ENCODE results near the gene APCDD1L.

Gene APCDD1L

DNA sequence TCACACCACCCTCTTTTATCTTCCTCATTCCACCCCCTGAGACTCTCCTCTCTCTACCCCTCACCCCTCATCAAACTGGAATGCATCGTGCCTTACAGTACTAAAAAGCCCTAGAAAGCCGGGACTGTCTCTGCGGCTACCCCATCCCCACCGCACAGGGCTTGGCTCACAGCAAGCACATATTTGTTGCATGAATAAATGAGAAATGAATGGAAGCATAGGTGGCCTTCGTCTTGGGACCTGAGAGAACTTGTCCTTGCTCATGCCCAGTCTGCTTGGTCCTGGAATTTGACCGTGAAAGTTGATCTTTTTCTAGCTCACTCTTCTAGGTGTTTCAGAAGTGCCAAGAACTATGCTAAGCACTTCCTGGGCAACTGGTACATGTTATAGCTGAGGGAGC, 53.3 kb downstream of the APCDD1L start:
- no peak for DNase-seq

DNA sequence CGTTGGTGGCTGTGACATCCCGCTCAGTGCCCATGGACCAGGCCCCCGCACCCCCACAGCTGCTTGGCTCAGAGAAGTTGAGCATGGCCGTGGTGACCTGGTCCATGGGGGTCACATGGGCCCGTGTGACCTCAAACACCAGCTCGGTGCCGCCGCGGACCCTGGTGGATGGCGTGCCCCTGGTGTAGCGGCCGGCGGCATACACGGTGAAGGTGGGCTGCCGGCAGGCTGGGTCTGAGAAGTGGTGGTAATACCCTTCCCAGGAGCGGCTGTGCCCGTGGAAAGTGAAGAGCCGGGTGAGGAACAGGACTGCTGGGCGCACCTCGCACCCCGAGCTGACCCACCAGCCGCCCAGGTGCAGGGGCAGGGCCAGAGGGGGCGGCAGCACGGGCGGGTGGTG, 54.1 kb downstream of the APCDD1L start:
- DNase-seq, result no peak

DNA sequence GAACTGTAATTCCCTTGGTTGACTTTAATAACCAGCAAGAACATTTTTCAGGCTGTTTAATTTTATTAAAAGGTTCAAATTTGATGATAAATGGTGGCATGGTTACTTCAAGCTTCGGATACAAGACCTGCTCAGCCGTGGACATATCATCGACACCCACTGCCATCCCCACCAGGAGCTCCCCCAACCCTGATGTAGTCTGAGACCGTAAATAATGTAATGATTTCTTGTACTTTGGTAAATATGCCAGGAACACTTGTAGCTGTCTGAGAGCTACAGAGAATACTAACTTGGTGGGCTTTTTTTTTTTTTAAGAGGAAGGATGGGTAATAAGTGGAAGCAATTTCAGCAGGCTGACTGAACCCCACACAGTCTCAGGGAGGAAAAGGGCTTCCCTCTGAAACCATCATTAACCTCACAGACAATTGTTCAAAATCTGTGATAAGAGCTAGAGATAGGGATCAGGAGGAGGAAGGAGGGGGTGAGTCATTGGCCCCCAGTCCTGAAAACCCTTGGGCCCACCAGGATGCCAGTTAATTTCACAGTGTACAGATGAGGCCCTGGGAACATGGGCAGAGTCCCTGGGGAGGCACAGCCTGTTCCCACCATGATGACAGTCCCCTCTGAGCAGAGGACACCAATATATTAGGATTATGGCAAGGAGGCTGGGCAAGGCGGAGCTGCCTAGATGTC, 56.0 kb downstream of the APCDD1L start:
- DNase-seq, result no peak

DNA sequence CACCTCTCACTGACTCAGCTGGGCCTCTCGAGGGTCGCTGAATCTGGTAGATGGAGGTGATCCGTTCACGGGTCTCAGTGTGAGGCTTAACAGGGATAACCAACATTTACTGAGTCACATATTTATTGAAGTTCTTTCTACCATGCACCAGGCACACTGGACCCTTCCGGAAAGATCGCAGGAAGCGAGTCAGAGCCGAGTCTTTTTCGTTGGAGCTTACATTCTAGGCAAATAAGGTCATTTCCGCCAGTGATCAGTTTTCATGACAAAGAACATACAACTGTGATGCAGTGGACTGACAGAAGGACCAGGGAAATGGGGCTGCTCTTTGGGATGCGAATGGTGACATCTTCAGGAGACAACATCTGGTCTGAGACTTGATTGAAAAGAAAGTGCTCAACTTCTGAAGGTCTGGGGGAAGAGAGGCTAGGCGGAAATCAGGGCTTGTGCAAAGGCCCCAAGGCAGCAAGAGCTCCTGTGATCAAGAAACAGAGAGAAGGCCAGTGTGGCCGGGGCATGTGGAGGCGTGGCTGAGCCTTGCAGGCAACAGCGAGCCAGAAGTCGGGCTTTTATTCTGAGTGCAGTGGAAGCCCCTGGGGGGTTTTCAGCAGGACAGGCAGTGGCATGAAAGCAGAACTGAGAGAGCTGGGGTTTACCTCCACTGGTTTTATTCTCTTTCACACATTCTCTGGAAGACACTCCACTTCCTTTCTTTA, 56.7 kb downstream of the APCDD1L start:
- DNase-seq, result no peak

DNA sequence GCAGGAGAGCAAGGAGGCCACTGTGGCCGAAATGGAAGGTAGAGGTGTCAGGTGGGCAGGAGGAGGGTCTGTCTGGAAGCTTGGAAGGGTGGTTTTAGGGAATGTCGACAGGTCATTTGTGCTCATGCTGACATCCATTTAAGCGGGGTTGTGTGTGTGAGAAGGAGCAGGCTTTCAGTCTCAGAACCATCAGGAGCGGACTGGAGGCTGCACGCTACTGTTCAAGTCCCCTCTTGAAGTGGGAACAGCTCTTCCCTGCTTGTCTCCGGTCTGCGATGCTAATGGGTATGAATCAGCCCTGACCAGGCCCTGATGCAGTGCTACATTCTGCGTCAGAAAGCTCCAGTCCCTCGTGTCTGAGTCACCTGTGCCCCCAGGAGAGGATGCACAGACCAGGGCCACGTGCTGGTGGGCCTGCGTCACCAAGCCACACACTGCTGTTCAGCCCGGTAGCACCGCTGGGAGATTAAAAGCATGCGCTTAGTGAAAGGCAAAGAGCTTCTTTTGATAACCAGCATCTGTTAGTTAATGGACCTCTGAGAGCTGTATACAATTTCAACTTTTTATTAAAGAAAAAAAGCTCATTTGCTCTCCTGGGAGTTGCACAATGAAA, 58.0 kb downstream of the APCDD1L start:
- no peak for DNase-seq

DNA sequence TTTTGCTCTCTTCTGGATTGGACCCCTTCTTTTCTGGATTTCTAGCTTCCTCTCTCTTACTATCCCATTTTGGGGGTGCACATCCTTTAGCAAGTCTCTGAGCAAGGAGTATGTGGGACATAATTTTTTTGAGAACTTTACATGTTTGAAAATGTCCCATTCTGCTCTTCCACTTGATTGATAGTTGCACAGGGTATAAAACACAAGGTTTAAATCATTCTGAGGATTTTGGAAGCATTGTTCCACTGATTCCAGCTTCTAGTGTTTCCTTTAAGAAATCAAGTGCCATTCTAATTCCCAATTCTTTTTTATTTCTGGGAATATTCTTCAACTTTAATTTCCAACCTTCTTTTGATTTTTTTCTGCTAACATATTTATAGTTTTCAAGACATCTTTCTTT, 60.7 kb downstream of the APCDD1L start:
- no peak for DNase-seq

DNA sequence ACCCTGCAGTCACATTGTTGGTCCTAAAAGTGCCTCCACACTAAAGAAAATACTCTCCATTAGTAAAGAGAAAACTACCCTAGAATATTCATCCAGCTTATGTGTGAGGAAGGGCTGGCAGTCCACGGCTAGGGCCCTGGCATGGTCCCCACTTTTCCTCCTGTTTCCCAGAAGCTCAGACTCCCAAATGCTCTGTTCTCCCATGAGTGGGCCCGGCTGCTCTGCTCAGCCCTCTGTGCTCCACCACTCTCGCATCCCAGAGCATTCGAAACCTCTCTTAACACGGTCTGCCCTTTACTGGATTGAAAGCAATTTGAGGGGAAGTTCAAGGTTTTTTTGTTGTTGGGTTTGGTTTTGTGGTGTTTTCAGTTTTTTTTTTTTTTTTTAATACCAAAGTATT, 61.8 kb downstream of the APCDD1L start:
- no peak for DNase-seq

DNA sequence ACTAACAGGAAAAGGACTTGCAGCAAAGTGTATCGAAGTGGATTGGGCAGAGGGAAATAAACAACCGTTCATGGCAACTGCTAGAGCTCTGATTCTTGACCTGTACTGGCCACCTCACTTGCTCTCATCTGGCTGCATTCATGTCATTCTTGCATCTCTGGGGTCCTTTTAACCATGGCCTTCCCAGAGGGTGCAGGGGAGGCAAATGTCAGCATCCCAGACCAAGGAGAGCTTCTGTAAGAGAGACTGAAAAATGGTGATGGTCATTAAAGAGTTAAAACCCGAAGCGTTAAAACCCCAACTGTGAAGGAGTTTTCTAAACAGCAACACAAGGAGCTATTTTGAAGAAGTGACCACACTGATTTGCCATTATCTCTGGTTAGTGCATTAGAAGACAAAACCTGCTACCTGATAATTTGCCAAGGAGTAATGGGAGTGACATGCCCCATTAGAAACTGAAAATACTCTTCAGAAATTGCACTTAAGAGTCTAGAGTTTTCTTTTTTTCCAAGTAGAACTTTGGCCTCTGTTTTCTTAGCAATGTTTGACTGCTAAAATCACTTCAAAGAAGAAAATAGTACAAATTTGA, 62.4 kb downstream of the APCDD1L start:
- DNase-seq, result no peak

DNA sequence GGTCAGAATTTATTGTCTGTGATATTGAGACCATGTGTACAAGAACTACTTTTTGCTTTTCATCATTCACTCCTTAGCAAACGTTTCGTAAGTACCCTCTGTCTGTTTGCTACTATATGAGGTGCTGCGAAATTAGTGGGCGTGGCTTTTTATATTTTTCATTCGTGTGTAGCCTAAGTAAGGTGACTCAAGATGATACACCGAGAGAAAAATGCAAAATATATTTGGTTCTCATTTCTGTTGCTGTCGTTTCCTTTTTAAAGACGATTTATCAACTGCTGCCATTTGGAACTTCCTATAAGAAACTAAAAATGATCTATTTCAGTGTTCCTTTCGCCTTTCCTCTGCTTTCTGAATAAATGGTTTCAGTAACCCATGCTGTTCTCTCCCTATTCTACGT, 64.9 kb downstream of the APCDD1L start:
- no peak for DNase-seq

DNA sequence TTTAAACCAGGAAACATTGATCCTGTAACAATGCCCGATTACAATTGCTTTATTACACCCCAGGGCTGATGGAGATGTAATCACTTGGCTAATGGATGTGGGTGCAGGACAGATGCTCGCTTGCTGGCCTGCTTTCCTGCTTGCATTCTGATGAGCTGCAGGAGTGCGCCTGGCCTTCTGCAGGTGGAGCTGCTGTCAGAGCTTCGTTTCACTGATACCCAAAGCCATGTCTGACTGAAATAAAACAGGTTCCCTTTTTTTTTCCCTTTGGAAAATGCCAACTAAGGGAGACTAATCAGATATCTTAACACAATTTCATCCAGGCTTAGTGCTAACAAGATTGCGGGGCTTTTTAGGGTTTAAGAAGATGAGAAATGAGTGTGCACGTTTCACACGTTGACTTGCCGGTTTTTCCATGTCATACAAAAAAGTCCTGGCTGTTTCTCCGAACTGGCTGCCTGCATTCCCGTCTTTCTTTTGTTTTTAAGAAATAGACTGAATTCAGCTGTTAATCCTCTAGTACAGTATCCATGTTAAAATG, 65.4 kb downstream of the APCDD1L start:
- no peak for DNase-seq

DNA sequence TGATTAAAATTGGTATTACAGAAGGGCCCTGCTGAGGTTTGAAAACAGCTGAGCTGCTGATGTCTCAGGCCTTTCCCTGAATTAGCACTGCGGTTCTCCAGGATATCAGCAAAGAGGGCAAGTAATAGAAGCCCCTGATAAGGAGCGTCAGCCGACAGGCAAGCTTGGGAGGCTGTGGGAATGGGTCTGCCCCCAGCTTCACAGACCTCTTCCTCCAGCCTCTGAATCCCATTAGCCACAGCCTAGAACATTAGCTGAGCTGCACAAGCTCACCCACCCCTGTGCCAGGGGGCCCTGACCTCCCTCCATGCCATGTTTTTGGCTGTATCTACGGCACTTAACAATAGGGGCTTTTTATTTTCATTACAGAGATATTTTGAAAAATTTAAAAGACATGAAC, 66.2 kb downstream of the APCDD1L start:
- DNase-seq, result no peak

DNA sequence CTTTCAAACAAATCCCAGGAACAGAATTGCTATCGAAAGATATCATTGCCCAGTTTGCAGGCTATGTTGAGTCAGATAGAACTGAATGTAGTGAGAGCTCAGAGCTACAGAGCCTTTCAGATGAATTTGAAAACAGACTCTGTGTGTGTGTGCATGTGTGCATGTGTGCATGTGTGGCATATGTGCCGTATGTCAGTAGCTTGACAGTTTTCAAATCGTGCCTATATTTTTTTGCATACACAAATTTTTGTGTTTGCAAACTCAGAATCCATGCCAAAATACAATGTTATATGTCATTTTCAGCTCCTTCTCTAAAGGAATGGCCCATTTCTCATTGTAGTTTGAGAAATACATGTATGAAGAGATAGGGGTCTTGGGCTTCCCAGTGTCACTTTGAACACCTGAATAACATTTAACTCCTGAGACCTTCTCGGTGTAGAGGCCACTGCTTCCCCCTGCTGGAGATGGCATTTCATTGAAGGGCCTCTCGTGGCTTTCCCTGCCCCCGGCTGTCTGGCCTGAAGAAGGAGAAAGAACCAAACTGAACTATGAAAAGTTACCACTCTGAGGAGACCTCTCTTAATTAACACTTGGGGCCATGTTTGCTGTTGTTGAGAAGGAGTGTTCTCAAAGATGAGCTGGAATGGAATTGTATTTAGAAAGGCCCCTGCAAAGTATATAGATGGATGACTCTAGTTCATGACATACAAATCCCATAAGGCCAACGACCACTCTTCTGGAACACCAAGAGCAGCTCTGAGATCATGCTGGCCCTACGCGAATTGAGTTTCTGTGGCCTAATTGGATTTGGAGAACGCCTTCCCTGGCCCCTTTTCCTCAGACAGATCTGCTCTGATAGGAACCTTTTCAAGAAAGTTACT, 67.4 kb downstream of the APCDD1L start:
- DNase-seq, result peak; percentile 55

DNA sequence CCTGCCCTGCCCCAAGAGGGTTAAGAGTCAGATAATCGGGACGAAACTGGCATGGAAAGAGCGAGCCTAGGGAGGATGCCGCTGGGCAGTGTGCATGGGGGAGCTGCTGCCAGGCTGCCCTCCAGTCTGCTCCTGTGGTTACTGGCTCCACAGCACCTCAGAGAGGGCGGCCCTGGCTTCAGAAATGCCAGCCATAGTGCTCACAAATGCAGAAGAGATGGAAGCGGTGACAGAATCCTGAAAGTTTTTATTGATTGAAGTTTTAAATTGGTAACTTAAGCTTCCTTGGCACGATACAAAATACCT, 68.3 kb downstream of the APCDD1L start:
- DNase-seq, result no peak

DNA sequence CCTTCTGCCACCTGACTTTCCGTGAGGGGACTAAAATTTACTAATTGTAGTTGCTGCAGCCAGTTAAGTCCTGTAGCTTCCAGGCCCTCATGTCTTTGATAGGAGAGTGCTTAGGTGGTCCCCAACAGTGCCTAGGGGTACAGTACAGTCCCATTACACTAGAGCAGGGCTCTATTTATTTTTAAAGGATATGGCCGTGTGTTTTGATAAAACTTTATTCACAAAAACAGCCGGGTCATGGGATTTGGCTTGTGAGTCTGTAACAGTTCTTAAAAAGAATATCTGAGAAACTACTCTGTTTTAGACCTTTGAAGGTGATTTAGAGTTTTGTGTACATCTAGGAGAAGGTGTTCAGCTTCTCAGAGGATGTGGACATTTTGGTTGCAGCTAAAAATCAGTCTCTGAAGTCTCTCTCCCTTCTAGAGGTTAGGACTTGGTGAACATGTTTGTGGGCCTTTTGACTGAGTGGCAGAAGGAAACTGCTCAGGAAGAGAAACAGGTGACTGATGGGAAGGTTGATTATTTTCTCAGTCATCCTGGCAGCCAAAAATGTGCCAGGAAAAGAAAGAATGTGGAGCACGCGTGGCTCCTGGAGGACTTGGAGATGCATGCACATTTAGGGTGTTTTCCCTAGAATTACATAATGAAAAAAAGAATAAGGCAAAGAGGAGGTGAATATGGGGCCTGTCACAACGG, 68.8 kb downstream of the APCDD1L start:
- DNase-seq, result no peak

DNA sequence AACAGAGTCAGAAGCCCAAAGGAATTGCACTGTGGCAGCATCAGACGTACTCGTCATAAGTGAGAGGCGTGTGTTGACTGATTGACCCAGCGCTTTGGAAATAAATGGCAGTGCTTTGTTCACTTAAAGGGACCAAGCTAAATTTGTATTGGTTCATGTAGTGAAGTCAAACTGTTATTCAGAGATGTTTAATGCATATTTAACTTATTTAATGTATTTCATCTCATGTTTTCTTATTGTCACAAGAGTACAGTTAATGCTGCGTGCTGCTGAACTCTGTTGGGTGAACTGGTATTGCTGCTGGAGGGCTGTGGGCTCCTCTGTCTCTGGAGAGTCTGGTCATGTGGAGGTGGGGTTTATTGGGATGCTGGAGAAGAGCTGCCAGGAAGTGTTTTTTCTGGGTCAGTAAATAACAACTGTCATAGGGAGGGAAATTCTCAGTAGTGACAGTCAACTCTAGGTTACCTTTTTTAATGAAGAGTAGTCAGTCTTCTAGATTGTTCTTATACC, 70.4 kb downstream of the APCDD1L start:
- DNase-seq, result no peak

DNA sequence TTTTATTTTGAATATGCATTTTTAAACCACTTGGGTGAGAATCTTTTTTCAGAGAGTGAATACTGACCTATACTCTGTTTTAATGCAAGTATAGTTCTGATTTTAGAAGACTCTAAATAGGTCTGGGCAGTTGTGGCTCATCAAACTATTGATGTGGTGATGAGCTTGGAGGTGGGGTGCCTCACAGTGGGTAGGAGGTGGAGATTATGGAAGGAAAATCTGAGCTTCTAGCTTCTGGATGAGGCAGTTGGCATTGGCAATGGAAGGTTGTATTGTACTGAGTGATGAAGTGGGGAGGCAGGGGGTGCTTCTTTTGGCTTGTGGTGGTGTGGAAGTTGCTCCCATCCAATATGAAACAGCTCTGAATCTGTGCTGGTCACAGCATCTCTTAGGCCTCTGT, 73.5 kb downstream of the APCDD1L start:
- no peak for DNase-seq

DNA sequence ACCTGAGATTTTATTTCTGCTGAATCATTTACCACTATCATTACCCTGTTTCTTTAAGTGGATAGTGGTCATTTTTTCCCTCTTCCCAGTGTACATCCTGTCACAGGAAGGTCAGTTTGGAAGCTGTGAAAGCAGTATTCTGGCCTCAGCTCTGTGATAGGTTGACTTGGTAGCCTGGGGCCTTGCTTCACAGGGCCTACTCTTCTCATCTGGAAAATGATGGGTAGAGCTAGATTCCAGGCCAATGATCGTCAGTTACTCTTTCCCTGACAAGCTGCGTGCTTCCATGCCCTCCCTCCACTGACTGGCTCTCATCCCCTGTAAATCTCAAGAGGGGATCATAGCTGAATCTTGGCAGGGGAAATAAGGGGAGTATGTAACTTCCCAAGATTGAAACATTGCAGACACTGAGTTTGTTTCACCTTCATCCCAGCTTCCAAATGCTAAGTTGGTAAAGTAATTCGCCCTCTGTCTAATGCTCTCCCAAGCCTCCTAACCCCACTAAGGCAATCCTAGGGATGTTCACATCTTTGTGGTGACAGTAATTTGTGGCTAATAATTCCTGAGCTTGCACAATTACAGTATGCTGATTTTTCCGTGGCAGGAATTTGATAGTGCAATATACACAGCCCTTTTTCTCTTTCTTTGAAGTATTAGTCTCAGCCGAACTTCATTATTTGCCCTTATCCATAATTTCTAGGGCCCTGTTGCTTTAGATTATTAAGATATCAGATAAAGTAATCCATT, 75.0 kb downstream of the APCDD1L start:
- DNase-seq, result no peak

DNA sequence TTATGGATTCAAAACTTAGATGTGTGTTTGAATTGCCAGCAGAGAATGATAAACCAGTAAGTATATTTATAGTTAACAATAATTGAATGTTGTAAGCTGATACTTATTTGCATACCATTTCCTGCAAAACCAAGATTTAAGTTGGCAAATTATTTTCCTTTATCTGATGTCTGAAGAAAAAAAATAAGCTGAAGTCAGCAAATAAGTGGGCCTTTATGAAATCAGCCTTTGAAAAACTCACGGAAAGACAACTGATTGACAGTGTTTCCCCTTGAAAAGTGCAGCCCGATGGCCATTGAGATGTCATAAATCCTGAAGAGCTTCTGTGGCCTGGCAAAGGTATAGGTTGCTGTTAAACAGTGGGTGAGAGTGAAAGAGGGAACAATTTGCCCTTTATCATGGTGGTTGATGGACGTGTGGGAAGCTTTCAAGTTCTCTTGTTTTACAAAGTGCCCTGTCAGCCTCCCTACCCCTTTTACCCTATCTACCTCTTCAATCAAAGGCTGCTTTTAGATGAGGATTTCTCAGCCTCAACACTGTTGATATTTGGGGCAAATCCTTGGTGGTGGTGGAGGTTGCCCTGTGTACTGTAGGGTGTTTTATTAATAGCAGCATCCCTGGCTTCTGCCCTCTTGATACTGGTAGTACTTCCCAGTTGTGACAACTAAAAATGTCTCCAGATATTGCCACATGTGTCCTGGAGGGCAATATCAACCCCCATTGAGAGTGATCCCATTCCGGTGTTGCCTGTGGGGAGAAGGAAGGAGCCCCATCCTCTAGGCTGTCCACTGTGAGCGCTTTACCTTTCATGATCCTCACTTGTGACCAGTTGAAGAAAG, 76.0 kb downstream of the APCDD1L start:
- DNase-seq, result no peak

DNA sequence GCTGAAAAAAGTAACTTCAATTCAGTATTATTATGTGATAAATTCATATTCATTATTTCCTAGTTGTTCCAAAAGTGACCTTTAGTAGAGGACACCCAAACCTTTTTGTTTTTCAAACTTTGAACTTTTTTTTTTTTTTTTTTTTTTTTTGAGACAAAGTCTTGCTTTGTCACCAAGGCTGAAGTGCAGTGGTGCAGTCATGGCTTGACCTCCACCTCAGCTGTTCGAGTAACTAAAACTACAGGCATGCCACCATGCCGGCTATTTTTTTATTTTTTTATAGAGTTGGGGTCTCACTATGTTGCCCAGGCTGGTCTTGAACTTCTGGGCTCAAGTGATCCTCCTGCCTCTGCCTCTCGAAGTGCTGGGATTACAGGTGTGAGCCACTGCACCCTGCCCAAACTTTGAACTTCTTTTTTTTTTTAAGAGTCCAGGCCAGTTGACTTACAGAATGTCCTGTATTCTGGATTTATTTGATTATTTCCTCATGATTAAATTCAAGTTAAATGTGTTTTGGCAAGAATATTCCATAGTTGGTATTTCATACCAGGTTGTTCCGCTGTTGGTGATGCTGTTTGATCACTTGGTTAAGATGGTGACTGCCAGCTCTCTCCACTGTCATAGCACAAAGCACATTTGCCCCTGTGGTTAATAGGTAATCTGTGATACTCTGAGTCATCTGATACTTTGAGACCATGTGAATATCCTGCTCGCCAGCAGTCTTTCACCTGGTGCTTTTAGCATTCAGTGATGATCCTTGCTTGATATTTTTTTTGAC, 78.1 kb downstream of the APCDD1L start:
- no peak for DNase-seq

Data from activated CD4-positive, alpha-beta T cell treated with anti-CD3 and anti-CD28 coated beads, Interleukin-10, Interleukin-2, amounts not matched to agents 100 ng/mL and 50 ng/mL, durations not matched to agents 16 hours and 8 hours (primary cell).